ENCODE results near the gene LDLRAD3.

The LDLRAD3 gene

DNA sequence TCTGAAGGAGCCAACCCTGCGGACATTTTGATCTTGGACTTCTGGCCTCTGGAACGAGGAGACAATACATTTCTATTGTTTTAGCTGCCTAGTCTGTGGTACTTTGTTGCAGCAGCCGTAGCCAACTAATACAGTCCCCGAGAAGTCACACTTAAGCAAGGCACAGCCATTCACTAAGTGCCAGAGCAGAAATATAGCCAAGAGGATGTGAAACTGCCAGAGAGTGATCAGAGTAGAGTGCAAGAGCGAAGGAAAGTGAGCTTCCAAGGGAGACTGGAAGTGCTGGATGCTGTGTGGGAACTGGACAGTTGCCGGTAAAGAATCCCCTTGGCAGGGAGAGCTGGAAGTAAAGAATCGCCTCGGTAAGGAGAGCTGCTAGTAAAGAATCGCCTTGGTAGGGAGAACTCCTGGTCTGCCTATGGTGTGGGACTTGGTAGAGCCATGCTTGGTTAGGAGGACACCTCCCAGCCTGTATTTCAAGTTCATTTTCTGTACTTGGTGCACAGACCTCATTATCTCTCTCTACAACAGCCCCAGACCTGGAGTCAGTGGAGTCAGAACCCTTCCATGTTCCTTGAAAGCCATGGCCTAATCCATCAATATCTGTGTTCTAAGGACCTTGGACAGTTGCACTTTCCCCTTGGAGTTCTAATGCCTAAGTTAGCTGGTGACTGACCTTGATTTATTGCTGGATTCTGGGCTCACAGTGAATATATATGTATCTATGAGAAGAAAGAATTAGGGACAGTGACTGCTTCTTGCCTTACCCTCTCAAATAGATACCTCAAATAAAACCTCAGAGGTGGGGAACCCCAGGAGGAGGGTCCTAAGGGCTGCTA lies 162.1 kb downstream of the LDLRAD3 start:
- DNase-seq (ENCODE audit: low read depth) = no peak

DNA sequence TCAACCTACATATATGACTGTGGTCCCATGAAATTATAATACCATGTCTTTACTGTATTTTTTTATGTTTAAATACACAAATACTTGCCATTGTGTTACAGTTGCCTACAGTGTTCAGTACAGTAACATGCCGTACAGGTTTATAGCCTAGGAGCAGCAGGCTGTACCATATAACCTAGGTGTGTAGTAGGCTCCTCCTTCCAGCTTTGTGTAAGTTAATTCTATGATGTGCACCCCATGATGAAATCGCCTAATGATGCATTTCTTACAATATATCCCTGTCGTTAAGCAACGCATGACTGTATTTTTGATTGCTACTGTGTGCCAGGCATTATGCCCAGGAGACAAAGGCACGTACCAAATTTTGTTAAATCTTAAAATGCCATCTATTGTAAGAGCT lies 163.7 kb downstream of the LDLRAD3 start:
- no peak for DNase-seq (ENCODE audit: low read depth)

- DNase-seq (ENCODE audit: low read depth) = no peak
Measured at GRCh38 chr11:36108881-36109589, 165.2 kb downstream of the LDLRAD3 start.

DNA sequence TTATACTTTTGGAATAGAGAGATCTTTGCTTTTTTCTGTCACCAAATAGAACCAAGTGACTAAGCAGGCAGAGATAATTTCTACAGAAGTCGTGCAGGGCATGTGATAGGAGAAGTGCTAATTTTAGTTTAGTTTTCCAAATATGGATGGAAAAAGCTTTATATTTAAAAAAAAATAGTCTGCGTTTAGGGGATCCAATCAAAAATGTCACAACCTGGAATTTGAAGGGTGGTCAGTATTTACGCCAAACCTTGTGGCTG lies 165.7 kb downstream of the LDLRAD3 start:
- no peak for DNase-seq (ENCODE audit: low read depth)

- DNase-seq (ENCODE audit: low read depth) = no peak
Measured at GRCh38 chr11:36109850-36110606, 166.2 kb downstream of the LDLRAD3 start.

DNA sequence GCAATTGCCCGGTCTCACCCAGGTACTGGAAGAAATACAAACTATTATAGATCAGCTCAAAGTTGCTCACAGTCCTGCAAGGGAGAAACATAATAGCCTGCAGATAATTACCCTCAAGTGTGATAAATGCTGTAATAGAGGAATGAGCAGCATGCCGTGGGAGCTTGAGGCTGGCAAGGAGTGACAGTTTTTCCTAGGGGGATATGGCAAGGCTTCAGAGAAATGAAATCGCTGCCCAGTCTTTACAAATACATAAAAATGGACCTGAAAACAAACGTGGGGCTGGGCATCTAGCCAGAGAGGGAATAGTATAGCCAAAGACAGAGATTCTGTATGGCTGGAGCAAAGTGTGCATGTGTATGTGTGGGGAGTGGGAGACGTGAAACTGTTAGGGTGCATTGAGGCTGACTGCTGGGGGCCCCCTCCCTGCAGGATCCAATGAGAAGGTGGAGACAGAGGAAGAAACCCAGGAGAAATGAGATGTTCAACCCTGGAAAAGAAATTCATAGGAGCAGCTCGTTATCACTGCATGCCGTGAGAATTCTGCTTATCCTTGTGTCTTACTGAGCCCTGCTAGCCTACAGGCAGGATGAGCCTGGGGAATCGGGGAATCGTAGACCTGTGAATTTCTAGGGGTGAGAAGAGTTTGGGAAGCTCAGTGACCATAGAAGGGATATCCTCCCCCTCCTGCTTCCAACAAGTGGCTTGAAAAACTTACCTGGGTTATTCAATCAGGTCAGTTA lies 167.0 kb downstream of the LDLRAD3 start:
- DNase-seq (ENCODE audit: low read depth) = no peak

DNA sequence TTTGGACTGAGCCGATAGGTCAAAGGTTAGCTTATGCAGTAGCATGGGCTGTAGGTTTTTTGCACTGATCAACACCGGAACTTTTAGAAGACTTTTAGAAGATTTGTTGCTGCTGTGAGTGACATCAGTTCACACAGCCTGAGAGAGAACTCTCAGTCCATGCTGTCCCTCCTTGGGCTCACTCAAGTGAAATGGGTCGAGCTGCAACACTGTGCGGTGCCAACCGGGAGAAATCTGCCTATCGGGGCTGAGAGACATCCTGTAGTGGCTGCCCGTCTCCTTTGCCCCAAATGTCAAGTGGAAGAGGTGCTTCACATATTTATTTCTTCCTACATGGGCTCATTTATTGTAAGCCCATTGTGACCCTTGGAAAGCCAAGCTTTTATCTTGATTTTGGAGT lies 170.2 kb downstream of the LDLRAD3 start:
- DNase-seq (ENCODE audit: low read depth) = no peak

- no peak for DNase-seq (ENCODE audit: low read depth)
Measured at GRCh38 chr11:36115378-36115801, 171.5 kb downstream of the LDLRAD3 start.

GRCh38 chr11:36116161-36116560 lies 172.3 kb downstream of the LDLRAD3 start:
- DNase-seq (ENCODE audit: low read depth) = no peak

GRCh38 chr11:36118084-36118483 lies 174.2 kb downstream of the LDLRAD3 start:
- no peak for DNase-seq (ENCODE audit: low read depth)

DNA sequence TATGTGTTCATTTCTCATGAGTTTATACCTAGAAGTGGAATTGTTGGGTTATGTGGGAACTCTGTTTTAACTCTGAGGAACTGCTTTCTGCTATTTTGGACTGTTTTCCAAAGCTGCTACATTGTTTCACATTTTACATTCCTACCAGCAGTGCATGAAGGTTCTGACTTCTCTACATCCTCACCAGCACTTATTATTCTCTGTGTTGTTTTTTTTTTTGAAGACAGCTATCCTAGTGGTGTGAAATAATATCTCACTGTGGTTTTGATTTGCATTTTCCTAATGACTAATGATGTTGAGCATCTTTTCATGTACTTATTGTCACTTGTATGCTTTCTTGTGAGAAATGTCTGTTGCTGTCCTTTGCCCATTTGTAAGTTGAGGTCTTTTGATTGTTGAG lies 175.4 kb downstream of the LDLRAD3 start:
- no peak for DNase-seq (ENCODE audit: low read depth)

DNA sequence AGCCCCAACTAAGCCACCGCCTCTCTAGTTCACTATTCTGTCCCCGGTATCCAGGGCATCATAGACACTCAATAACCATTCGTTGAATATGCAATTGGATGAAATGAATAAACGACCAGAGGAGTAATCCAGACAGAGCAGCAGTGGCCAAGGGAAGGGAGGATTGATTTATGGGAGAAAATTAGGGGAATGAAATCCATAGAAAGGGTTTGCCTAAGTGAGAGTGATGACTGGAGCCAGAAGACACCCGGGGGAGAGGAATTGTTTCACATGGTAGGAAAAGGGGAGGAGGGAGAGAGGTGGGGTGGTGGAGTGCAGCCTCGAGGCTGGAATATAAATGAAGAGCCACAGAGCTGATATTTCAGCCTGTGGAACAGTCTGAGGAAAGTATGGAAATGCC lies 177.2 kb downstream of the LDLRAD3 start:
- DNase-seq (ENCODE audit: low read depth) = no peak

GRCh38 chr11:36122671-36123070 lies 178.8 kb downstream of the LDLRAD3 start:
- no peak for DNase-seq (ENCODE audit: low read depth)

GRCh38 chr11:36123336-36124101 lies 179.7 kb downstream of the LDLRAD3 start:
- DNase-seq (ENCODE audit: low read depth) = no peak

DNA sequence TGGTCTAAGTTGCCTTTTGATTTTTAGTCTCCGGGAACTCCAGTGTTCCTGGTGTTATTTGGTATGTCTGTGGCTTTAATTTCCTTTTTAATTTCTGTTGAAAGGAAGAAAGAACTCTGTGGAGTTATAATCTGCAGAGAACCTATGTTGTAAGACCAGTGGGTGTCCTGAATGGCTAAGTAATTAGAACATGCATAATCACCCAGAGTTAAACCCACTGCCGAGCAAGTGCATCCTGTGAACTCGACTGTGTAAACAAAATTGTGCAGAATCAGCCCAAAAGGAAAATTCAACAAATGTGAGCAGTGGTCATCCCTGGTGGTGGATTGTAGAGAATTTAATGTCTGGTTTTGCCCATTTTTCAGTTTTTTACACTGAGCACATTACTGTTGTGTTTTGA lies 182.8 kb downstream of the LDLRAD3 start:
- DNase-seq (ENCODE audit: low read depth) = no peak

GRCh38 chr11:36127550-36127949 lies 183.7 kb downstream of the LDLRAD3 start:
- no peak for DNase-seq (ENCODE audit: low read depth)

DNA sequence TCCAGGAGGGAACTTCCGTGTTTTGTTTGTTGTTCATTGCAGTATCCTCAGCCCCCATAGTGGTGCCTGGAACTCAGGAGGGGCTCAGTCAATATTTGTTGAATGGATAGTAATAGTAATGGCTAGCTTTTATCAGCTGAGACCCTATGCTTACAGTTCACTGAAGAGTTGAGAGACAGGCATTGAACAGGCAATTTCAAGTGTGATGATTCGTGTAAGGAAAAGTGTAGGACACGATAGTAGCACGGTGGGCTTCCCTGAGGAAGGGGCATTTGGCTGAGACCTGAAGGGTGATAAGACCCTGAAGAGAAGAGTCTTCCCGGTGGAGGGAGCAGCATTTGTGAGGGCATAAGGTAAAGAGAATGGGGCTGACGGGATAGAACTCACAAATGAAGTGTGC lies 186.1 kb downstream of the LDLRAD3 start:
- no peak for DNase-seq (ENCODE audit: low read depth)

- DNase-seq (ENCODE audit: low read depth) = no peak
Measured at GRCh38 chr11:36130401-36130800, 186.5 kb downstream of the LDLRAD3 start.

GRCh38 chr11:36131721-36132397 lies 188.0 kb downstream of the LDLRAD3 start:
- peak; percentile 2 for DNase-seq (ENCODE audit: low read depth)

DNA sequence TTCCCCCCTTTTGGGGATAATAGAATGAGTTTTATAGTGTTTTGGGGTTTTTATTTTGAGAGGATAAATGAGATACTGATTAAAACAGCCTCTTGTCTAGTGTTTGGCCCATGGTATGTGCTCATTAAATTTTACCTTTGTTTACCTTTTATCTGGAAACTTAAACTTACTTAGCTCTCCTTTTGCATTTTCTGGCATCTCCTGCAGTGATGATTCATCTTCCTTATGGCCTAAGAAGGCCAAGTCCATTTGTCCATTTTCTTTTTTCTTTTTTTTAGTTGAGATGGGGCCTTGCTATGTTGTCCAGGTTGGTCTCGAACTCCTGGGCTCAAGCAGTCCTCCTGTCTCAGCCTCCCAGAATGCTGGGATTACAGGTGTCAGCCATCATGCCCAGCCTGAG lies 189.1 kb downstream of the LDLRAD3 start:
- no peak for DNase-seq (ENCODE audit: low read depth)

DNA sequence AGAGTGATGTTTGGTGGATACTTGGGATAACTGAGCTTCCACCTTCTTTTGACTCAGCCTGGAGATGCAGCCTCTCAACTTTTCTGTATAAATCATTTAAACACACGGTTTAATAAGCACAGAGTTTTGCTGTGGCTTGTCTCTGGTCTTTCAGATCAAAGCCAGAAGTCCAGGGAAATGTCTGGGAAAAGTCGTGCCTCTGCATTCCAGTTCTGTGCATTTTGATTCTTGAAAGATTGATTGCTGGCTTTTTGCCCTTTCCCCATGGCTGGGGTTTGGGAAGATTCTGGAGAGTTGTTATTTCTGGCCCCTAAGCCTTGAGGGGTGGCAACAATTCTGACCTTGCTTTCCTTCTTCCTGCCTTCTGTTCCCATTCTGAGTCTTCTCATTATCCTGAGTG lies 191.2 kb downstream of the LDLRAD3 start:
- no peak for DNase-seq (ENCODE audit: low read depth)

Measured in activated T-cell treated with anti-CD3 and anti-CD28 coated beads for 48 hours (primary cell).